ENCODE data around the gene PWP2. TPM values are rescaled to one million over a fixed set of nuclear protein-coding genes. Genes with fewer than 3 reads are reported as not detected.

PWP2 gene
- total RNA-seq, 1 experiment from 2014 or later, result 6.8 TPM

DNA sequence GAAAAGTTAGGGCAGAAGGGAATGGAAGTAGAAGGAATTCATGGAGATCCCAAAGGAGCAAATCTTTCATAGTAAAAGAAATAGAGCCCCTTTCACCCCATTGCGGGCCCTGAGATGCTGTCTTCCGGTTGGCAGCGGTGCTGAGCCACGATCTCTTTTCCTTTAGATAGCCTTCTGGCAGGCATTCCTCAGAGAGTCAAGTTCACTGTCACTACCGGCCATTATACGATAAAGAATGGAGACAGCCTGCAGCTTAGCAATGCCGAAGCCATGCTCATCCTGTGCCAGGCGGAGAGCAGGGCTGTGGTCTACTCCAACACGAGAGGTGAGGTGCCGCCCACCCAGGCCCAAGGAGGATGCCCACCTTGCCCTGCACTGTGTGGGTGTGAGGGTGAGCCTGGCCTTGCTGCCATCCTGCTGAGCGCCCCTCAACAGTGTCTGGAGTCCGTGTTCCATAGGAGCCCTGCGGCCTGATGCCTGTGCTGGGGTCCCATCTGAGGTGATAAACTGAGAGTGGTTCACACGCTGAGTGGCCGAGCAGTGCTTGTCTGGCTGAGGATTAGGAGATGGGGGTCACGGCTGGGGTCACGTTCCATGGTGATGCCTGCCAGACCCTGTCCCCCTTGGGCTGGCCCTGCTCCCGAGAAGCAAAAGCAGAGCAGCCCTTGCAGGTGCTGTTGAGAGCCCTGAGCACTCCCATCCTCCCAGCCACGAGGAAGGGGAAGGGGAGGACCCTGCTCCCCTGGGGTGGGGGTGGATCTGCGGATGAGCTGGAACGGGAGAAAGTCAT is 20.4 kb upstream of the PWP2 start:
- ATAC-seq (no peak; the same call in 1 of the 2 replicates), DNase-seq (ENCODE audit: low read depth, low spot score) (no peak)
- Histone ChIP-seq H3K36me3 (ENCODE audit: control insufficient read depth, insufficient read depth, low read length) (no peaks in the 10 kb centered on the region; the same call in none of the 2 replicates), H3K9me3 (ENCODE audit: control insufficient read depth, insufficient read depth, low read depth, low read length) (no peaks in the 10 kb centered on the region), H3K27me3 (ENCODE audit: control insufficient read depth, insufficient read depth, low read length) (no peaks in the 10 kb centered on the region), H3K27ac (ENCODE audit: low read length) (no peak overlapping the region), H3K4me3 (ENCODE audit: low read depth in 2 of 2, low read length in 2 of 2) (no peak overlapping the region), H3K4me1 (ENCODE audit: control insufficient read depth, insufficient read depth, low read length) (no peaks in the 10 kb centered on the region)
- ChIA-PET POLR2A (no interaction called here), CTCF (no interaction called here)
- intact Hi-C loops (cut with micrococcal nuclease; ENCODE audit: unreplicated experiment) (no loop called here), in situ Hi-C loops (cut with HindIII; ENCODE audit: low pct_unique_long_range_greater_than_20kb, low sequenced_read_pairs) (no loop called here)
- no peak for TF ChIP-seq POLR2AphosphoS5 (IDR thresholded peaks at IDR 0.05; ENCODE audit: low read depth, low read length)
- no peak for TF ChIP-seq TCF7L2 (IDR thresholded peaks at IDR 0.05; ENCODE audit: low read depth, low read length)
- no peak for TF ChIP-seq SIN3A (IDR thresholded peaks at IDR 0.05; ENCODE audit: borderline replicate concordance, insufficient read depth, low read depth, low read length)
- TF ChIP-seq, protein P1, sequence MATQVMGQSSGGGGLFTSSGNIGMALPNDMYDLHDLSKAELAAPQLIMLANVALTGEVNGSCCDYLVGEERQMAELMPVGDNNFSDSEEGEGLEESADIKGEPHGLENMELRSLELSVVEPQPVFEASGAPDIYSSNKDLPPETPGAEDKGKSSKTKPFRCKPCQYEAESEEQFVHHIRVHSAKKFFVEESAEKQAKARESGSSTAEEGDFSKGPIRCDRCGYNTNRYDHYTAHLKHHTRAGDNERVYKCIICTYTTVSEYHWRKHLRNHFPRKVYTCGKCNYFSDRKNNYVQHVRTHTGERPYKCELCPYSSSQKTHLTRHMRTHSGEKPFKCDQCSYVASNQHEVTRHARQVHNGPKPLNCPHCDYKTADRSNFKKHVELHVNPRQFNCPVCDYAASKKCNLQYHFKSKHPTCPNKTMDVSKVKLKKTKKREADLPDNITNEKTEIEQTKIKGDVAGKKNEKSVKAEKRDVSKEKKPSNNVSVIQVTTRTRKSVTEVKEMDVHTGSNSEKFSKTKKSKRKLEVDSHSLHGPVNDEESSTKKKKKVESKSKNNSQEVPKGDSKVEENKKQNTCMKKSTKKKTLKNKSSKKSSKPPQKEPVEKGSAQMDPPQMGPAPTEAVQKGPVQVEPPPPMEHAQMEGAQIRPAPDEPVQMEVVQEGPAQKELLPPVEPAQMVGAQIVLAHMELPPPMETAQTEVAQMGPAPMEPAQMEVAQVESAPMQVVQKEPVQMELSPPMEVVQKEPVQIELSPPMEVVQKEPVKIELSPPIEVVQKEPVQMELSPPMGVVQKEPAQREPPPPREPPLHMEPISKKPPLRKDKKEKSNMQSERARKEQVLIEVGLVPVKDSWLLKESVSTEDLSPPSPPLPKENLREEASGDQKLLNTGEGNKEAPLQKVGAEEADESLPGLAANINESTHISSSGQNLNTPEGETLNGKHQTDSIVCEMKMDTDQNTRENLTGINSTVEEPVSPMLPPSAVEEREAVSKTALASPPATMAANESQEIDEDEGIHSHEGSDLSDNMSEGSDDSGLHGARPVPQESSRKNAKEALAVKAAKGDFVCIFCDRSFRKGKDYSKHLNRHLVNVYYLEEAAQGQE (IDR thresholded peaks at IDR 0.05; ENCODE audit: insufficient read depth in 1 of 2, low read depth in 2 of 2, low read length in 1 of 2), result no peak
- TF ChIP-seq, protein P2, sequence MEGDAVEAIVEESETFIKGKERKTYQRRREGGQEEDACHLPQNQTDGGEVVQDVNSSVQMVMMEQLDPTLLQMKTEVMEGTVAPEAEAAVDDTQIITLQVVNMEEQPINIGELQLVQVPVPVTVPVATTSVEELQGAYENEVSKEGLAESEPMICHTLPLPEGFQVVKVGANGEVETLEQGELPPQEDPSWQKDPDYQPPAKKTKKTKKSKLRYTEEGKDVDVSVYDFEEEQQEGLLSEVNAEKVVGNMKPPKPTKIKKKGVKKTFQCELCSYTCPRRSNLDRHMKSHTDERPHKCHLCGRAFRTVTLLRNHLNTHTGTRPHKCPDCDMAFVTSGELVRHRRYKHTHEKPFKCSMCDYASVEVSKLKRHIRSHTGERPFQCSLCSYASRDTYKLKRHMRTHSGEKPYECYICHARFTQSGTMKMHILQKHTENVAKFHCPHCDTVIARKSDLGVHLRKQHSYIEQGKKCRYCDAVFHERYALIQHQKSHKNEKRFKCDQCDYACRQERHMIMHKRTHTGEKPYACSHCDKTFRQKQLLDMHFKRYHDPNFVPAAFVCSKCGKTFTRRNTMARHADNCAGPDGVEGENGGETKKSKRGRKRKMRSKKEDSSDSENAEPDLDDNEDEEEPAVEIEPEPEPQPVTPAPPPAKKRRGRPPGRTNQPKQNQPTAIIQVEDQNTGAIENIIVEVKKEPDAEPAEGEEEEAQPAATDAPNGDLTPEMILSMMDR (IDR thresholded peaks at IDR 0.05), result no peak
- no TSS peak for BruUV-seq (replicated peaks)

DNA sequence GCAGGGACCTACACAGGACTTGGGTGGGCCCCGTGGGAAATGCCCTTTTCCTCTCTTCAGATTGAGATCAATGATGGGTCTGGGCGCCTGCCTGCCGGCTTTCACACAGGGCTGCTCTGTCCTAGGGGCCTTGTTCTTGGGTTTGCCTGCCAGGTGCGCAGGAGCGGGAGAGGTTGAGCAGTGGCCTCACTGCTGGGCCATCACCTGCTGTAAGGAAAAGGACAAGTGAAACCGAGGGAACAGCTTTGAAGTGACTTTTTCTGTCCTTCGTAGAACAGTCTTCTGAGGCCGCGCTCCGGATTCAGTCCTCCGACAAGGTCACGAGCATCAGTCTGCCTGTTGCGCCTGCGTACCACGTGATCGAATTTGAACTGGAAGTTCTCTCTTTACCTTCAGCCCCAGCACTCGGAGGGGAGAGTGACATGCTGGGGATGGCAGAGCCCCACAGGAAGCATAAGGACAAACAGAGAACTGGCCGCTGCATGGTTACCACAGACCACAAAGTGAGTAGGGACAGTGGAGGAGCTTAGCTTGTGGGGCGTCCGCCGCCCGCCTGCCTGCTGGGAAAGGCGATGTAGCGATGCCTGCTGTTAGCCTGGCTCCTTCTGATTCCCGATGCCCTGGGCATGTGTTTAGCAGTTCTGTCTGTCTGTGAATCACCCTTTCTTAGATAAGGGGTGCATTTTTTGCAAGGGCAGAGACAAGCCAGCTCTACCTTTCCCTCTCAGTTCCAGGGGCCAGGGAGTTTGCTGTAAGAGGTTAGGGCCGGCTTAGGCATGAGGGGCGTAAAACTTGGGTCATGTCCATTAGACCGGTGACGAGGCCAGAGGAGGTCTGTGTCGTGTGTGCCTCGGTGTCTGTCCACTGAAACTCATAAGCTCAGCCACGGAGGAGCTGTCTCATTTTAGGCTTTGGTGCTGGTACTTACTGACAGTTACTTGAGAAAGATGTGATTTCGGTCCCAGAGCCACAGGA is 19.5 kb upstream of the PWP2 start:
- no peaks in the 10 kb centered on the region; the same call in none of the 2 replicates for H3K36me3 ChIP-seq (ENCODE audit: control insufficient read depth, insufficient read depth, low read length)
- no peaks in the 10 kb centered on the region for H3K27me3 ChIP-seq (ENCODE audit: control insufficient read depth, insufficient read depth, low read length)
- DNase-seq (ENCODE audit: low read depth, low spot score) (no peak), ATAC-seq (no peak)
- TF ChIP-seq, protein P1 (IDR thresholded peaks at IDR 0.05; ENCODE audit: insufficient read depth in 1 of 2, low read depth in 2 of 2, low read length in 1 of 2), result no peak
- TF ChIP-seq SIN3A (IDR thresholded peaks at IDR 0.05; ENCODE audit: borderline replicate concordance, insufficient read depth, low read depth, low read length) (no peak), TCF7L2 (IDR thresholded peaks at IDR 0.05; ENCODE audit: low read depth, low read length) (no peak), POLR2AphosphoS5 (IDR thresholded peaks at IDR 0.05; ENCODE audit: low read depth, low read length) (no peak)
- TF ChIP-seq, protein P2 (IDR thresholded peaks at IDR 0.05), result no peak
- H3K4me3 ChIP-seq (ENCODE audit: low read depth in 2 of 2, low read length in 2 of 2), result no peak overlapping the region
- H3K4me1 ChIP-seq (ENCODE audit: control insufficient read depth, insufficient read depth, low read length), result no peaks in the 10 kb centered on the region
- H3K9me3 ChIP-seq (ENCODE audit: control insufficient read depth, insufficient read depth, low read depth, low read length), result no peaks in the 10 kb centered on the region
- intact Hi-C loops (cut with micrococcal nuclease; ENCODE audit: unreplicated experiment) (no loop called here), in situ Hi-C loops (cut with HindIII; ENCODE audit: low pct_unique_long_range_greater_than_20kb, low sequenced_read_pairs) (no loop called here)
- no TSS peak for BruUV-seq (replicated peaks)
- H3K27ac ChIP-seq (ENCODE audit: low read length), result no peak overlapping the region
- POLR2A ChIA-PET, result no interaction called here
- CTCF ChIA-PET, result no interaction called here

Measured in Panc1 (cell line).